ENCODE results near the gene STAM.

Gene STAM

GRCh38 chr10:17647326-17647725, 3.4 kb downstream of the STAM start:
- DNase-seq (ENCODE audit: low read depth in 1 of 2, low spot score in 1 of 2), result no peak

DNA sequence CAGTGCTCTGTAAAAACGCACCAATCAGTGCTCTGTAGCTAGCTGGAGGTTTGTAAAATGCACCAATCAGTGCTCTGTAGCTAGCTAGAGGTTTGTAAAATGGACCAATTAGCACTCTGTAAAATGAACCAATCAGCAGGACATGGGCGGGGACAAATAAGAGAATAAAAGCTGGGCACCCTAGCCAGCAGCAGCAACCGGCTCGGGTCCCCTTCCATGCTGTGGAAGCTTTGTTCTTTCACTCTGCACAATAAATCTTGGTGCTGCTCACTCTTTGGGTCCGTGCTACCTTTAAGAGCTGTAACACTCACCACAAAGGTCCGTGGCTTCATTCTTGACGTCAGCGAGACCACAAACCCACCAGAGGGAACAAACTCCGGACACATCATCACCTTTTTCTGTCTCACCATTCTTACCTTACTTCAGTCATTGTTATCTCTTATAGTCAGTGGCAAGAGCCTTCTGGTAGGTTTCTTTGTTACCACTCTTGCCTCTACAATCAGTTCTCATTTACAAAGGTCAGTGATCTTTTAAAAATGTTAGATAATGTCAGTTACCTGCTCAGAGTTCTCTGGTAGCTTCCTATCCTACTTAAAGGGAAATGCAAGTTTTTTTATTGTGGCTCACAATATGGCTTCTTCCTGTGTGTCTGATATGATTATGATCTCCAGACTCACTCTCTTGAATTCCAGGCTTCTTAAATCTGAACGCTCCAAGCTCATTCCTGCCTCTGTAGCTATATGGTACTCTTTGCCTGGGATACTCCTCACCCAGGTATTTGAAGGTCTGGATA, 4.5 kb downstream of the STAM start:
- DNase-seq (ENCODE audit: low read depth in 1 of 2, low spot score in 1 of 2), result no peak

GRCh38 chr10:17649052-17649451, 5.1 kb downstream of the STAM start:
- no peak for DNase-seq (ENCODE audit: low read depth in 1 of 2, low spot score in 1 of 2)

DNA sequence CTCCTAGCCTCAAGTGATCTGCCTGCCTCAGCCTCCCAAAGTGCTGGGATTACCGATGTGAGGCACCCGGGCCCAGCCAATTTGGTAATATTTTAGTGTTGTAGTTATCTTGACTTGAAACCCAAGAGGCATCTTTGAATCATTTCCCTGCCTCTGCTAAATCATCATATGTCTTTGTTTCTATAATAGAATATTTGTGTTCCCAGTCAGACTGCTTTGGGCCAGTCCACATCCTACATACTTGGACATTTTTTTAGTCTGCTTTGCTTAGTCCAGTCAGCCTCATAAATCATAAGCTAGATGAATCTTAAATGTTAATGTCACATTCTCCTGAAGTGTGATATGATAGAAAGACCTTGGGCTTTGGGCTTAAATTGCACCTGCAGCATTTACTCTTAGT, 5.9 kb downstream of the STAM start:
- DNase-seq (ENCODE audit: low read depth in 1 of 2, low spot score in 1 of 2), result no peak

DNA sequence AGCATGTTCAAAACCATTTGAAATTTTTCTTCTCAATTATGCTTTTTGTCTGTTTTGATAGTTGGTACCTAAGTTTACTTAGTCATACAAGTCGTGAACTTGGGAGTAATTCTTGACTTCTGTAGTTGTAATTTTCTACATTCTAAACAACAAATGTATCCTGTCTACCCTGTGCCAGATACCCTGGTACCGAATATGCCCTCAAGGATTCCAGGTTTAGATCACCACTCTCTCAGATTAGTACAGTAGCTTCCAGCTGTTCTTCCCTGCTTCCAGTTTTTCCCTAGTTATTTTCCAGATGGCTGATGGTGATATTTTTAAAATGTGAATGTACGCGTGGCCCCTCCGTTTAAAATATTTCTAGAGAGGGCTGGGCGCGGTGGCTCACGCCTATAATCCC, 6.5 kb downstream of the STAM start:
- no peak for DNase-seq (ENCODE audit: low read depth in 1 of 2, low spot score in 1 of 2)

DNA sequence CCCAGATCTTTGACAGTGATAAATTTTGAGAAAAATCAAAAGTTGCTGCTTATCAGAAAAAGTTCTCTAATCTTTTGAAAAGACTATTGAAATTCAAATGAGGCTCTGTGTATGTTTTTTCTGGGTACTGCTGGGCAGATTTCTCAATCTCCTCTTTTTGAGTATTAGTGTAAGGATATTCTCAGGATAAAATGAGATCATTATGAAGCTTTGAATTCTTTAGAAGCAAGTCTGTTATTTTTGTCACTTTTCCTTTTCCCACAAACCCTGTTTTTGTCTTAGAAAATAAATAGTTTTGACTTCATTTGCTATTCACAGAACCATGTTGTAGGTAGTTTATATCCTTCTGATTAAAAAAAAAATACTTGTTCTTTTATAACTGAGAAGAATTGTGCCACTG, 7.9 kb downstream of the STAM start:
- no peak for DNase-seq (ENCODE audit: low read depth in 1 of 2, low spot score in 1 of 2)

GRCh38 chr10:17652585-17652984, 8.6 kb downstream of the STAM start:
- DNase-seq (ENCODE audit: low read depth in 1 of 2, low spot score in 1 of 2), result no peak

- DNase-seq (ENCODE audit: low read depth in 1 of 2, low spot score in 1 of 2), result no peak
Measured at GRCh38 chr10:17655009-17655408, 11.1 kb downstream of the STAM start.

- DNase-seq (ENCODE audit: low read depth in 1 of 2, low spot score in 1 of 2), result no peak
Measured at GRCh38 chr10:17655567-17656146, 11.7 kb downstream of the STAM start.

DNA sequence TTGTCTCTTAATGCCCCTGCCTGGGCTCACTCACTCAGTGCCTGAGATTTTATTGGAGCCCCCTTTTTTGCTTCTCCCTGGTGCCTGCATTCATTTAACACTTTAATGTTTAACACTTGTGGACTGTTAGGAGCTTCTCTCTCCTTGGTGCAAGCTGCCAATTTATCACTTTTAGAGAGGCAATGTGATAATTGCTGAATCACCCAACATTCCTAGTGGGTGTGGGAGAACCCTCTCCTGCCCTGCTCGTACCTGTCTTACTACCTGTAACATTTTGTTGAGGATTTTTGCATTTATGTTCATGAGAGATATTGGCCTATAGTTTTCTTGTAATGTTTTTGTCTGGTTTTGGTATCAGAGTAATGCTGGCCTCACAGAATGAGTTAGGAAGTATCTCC, 13.2 kb downstream of the STAM start:
- DNase-seq (ENCODE audit: low read depth in 1 of 2, low spot score in 1 of 2), result no peak

DNA sequence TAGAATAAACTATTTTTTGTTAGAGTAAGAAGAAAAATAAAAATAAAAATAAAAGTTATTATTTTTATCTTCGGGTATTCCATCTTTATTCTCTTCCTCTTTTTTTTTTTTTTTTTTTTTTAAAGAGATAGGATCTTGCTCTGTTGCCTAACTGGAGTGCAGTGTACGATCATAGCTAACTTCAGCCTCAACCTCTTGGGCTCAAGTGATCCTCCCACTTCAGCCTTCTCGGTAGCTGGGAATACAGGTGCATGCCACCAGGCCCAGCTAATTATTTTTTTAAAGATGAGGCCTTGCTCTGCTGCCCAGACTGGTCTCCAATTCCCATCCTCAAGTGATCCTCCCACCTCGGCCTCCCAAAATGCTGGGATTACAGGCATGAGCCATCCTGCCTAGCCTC, 15.4 kb downstream of the STAM start:
- DNase-seq (ENCODE audit: low read depth in 1 of 2, low spot score in 1 of 2), result no peak

DNA sequence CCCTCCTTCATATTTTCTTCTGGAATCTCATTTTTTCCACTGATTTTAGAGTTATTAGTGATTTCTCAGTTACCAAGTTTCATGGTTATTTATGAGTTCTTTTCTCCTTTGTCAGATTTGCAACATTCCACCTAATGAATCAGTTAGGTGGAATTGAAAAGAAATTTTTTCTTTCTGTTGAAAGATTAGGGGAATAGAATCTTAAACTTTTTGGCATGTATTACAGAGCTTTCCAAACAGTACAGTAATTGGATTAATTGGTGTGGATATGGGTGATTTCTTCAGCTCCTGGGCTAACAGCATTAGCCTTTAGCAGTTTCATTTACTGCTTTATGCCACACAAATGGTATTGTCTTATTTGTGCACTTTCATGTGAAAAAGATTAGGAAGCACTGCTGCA, 17.0 kb downstream of the STAM start:
- DNase-seq (ENCODE audit: low read depth in 1 of 2, low spot score in 1 of 2), result no peak

- DNase-seq (ENCODE audit: low read depth in 1 of 2, low spot score in 1 of 2), result no peak
Measured at GRCh38 chr10:17661510-17661909, 17.6 kb downstream of the STAM start.

- DNase-seq (ENCODE audit: low read depth in 1 of 2, low spot score in 1 of 2), result no peak
Measured at GRCh38 chr10:17662193-17663138, 18.5 kb downstream of the STAM start.

GRCh38 chr10:17663450-17663849, 19.5 kb downstream of the STAM start:
- DNase-seq (ENCODE audit: low read depth in 1 of 2, low spot score in 1 of 2), result no peak

- no peak for DNase-seq (ENCODE audit: low read depth in 1 of 2, low spot score in 1 of 2)
Measured at GRCh38 chr10:17665747-17666146, 21.8 kb downstream of the STAM start.

GRCh38 chr10:17668435-17669184, 24.7 kb downstream of the STAM start:
- DNase-seq (ENCODE audit: low read depth in 1 of 2, low spot score in 1 of 2), result no peak

- DNase-seq (ENCODE audit: low read depth in 1 of 2, low spot score in 1 of 2), result peak in 1 of 2 donors; percentile 30
Measured at GRCh38 chr10:17669185-17669872, 25.4 kb downstream of the STAM start.

DNA sequence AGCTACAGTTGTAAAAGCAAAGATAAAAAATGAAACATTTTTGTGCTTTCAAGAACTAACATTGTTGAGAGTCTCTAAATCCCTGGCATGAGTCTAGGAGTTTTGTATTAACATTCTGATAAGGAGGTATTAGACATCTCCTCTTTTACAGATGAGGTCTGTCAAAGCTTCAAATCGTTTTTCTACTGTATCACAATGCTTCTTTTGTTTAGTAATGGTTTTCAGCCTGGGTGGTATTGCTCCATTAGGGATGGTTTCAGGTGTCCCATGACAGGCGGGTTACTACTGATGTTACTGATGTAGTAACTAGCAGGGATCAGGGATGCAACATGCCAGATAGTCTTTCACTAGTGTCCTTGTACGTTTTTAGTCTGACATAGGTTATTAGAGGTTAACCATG, 27.4 kb downstream of the STAM start:
- no peak for DNase-seq (ENCODE audit: low read depth in 1 of 2, low spot score in 1 of 2)

DNA sequence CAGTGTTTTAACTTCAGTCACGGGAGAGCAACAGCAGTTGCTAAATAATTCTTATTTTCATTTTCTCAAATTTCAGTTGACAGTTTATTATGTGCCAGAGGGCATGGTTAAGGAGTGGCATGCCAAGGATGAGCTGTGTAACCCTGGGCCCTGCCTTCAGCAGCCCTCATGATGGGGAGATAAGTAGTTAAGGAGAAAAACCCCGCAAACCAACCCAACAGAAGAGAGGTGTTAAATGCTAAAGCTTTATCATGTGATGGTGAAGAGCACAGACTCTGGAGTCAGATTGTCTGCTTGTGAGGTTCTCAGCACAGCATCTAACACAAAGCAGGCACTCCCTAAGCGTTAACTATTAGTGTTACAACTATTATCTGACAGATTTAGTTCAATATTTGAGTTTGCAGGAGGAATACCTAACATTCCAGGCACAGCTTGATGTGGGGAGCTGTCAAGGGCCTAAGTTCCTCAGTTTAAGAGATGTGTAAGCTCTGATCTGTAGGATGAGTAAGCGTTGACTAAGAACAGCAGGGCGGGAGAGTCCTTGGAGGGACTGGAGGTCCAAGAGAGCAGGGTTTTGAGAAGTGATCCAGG, 29.6 kb downstream of the STAM start:
- no peak for DNase-seq (ENCODE audit: low read depth in 1 of 2, low spot score in 1 of 2)
